HEK293T (cell line): ENCODE results near the gene MAFB.
A peak's percentile ranks its signal among the peaks of the same experiment; 100 is the strongest.

ENCODE experiments used
- CTCF ChIA-PET: fragments of 350-600 bp; formaldehyde crosslinking; extraction: SDS; loops from one replicate; lab custom pipeline; 2021; ENCODE audit warnings: antibody characterized with exemption, inconsistent platforms; lab: Yijun Ruan, JAX
- POLR2A ChIA-PET: fragments of 350-600 bp; formaldehyde crosslinking; extraction: SDS; loops from one replicate; lab custom pipeline; 2020; ENCODE audit warnings: antibody characterized with exemption, inconsistent platforms; lab: Yijun Ruan, JAX
- DNase-seq: peaks from one replicate; pipeline ENCODE4 v3.0.0; 2012; ENCODE audit warnings: mixed read lengths; ENCODE audit errors: extremely low spot score
- ARNT ChIP-seq: fragments of 450-650 bp; IDR thresholded peaks from 2 replicates; pipeline ENCODE4 v1.6.1; 2017; ENCODE audit warnings: mild to moderate bottlenecking
- BHLHE40 ChIP-seq: fragments of 450-650 bp; IDR thresholded peaks from 2 replicates; pipeline ENCODE4 v1.6.1; 2016; ENCODE audit warnings: mild to moderate bottlenecking, moderate library complexity, borderline replicate concordance
- CTBP1 ChIP-seq: fragments of 450-650 bp; IDR thresholded peaks from 2 replicates; pipeline ENCODE4 v1.6.1; 2016; ENCODE audit warnings: borderline replicate concordance
- ELF4 ChIP-seq: fragments of 450-650 bp; IDR thresholded peaks from 2 replicates; pipeline ENCODE4 v1.6.1; 2017; ENCODE audit warnings: antibody characterized with exemption
- FOXA1 ChIP-seq: fragments of 450-650 bp; IDR thresholded peaks from 2 replicates; pipeline ENCODE4 v1.6.1; 2016; ENCODE audit warnings: mild to moderate bottlenecking
- FOXK2 ChIP-seq: fragments of 450-650 bp; IDR thresholded peaks from 2 replicates; pipeline ENCODE4 v1.6.1; 2016; ENCODE audit warnings: mild to moderate bottlenecking
- FOXM1 ChIP-seq: fragments of 450-650 bp; IDR thresholded peaks from 2 replicates; pipeline ENCODE4 v1.6.1; 2017; ENCODE audit warnings: mild to moderate bottlenecking, borderline replicate concordance
- HDGF ChIP-seq: fragments of 450-650 bp; IDR thresholded peaks from 2 replicates; pipeline ENCODE4 v1.6.1; 2017; ENCODE audit warnings: antibody characterized with exemption, borderline replicate concordance
- L3MBTL2 ChIP-seq: fragments of 450-650 bp; conservative IDR thresholded peaks from 2 replicates; pipeline ENCODE4 v1.6.1; 2016; ENCODE audit warnings: mild to moderate bottlenecking
- LEF1 ChIP-seq: fragments of 450-650 bp; IDR thresholded peaks from 2 replicates; pipeline ENCODE4 v1.6.1; 2017; ENCODE audit warnings: mild to moderate bottlenecking, borderline replicate concordance
- NFRKB ChIP-seq: fragments of 450-650 bp; IDR thresholded peaks from 2 replicates; pipeline ENCODE4 v1.6.1; 2016; ENCODE audit warnings: mild to moderate bottlenecking, moderate library complexity
- PKNOX1 ChIP-seq: fragments of 450-650 bp; IDR thresholded peaks from 2 replicates; pipeline ENCODE4 v1.6.1; 2016
- SP1 ChIP-seq: fragments of 450-650 bp; IDR thresholded peaks from 2 replicates; pipeline ENCODE4 v1.6.1; 2017
- SUZ12 ChIP-seq: fragments of 450-650 bp; IDR thresholded peaks from 2 replicates; pipeline ENCODE4 v1.6.1; 2016; ENCODE audit warnings: mild to moderate bottlenecking
- TARDBP ChIP-seq: fragments of 450-650 bp; IDR thresholded peaks from 2 replicates; pipeline ENCODE4 v1.6.1; 2016
- ZNF384 ChIP-seq: fragments of 450-650 bp; IDR thresholded peaks from 2 replicates; pipeline ENCODE4 v1.6.1; 2016

Gene MAFB

GRCh38 chr20:40706977-40707582, 18.0 kb upstream of the MAFB start:
- ChIA-PET CTCF (interaction anchor here (0.7 to 1.8 kb wide), 5 partner anchors 12 to 239 kb away, joined by 3 to 5 read pairs (median 3); no protein-coding TSS in a partner anchor), POLR2A (interaction anchor here (1.4 kb wide), 1 partner anchor 18 kb away, joined by 4 read pairs; the partner anchor contains the start of gene MAFB)
- peak; percentile 49 for DNase-seq
- TF ChIP-seq CTBP1: no peak
- no peak for TF ChIP-seq ZNF384
- no peak for TF ChIP-seq TARDBP
- no peak for TF ChIP-seq ELF4
- TF ChIP-seq FOXM1: no peak
- no peak for TF ChIP-seq SP1
- no peak for TF ChIP-seq HDGF
- TF ChIP-seq L3MBTL2: no peak
- no peak for TF ChIP-seq SUZ12
- no peak for TF ChIP-seq FOXK2
- no peak for TF ChIP-seq PKNOX1
- TF ChIP-seq NFRKB: no peak
- TF ChIP-seq LEF1: no peak
- TF ChIP-seq FOXA1: no peak
- no peak for TF ChIP-seq ARNT
- no peak for TF ChIP-seq BHLHE40

- ChIA-PET POLR2A (interaction anchor here (1.4 kb wide), 1 partner anchor 16 kb away, joined by 4 read pairs; the partner anchor contains the start of gene MAFB), CTCF (interaction anchor here (1.8 to 1.9 kb wide), 2 partner anchors 16 to 240 kb away, joined by 5 to 7 read pairs; no protein-coding TSS in a partner anchor)
- no peak for DNase-seq
- no peak for TF ChIP-seq LEF1
- no peak for TF ChIP-seq L3MBTL2
- no peak for TF ChIP-seq FOXK2
- no peak for TF ChIP-seq TARDBP
- TF ChIP-seq CTBP1: no peak
- TF ChIP-seq FOXM1: no peak
- TF ChIP-seq ARNT: no peak
- no peak for TF ChIP-seq PKNOX1
- TF ChIP-seq SP1: no peak
- TF ChIP-seq HDGF: no peak
- no peak for TF ChIP-seq ZNF384
- no peak for TF ChIP-seq NFRKB
- TF ChIP-seq FOXA1: no peak
- no peak for TF ChIP-seq SUZ12
- TF ChIP-seq BHLHE40: no peak
These were observed 16.4 kb upstream of the MAFB start for GRCh38 chr20:40705413-40705812.

GRCh38 chr20:40704828-40705227, 15.8 kb upstream of the MAFB start:
- DNase-seq: no peak

GRCh38 chr20:40703975-40704530, 15.0 kb upstream of the MAFB start:
- TF ChIP-seq FOXM1 (no peak), CTBP1 (no peak), SUZ12 (no peak), PKNOX1 (peak; percentile 20; the same call in 1 of the 2 replicates)
- DNase-seq: no peak
- ChIA-PET CTCF (interaction anchor here (0.6 to 1.9 kb wide), 3 partner anchors 14 to 264 kb away, joined by 3 to 7 read pairs (median 3); no protein-coding TSS in a partner anchor), POLR2A (interaction anchor here (1.4 kb wide), 1 partner anchor 15 kb away, joined by 4 read pairs; the partner anchor contains the start of gene MAFB)

More at GRCh38 chr20:40704828-40705227, 15.8 kb upstream of the MAFB start:
- TF ChIP-seq SP1: no peak
- TF ChIP-seq FOXK2: no peak
- no peak for TF ChIP-seq HDGF
- ChIA-PET CTCF (interaction anchor here (0.6 to 1.9 kb wide), 3 partner anchors 15 to 1592 kb away, joined by 3 to 7 read pairs (median 3); no protein-coding TSS in a partner anchor), POLR2A (interaction anchor here (1.4 kb wide), 1 partner anchor 16 kb away, joined by 4 read pairs; the partner anchor contains the start of gene MAFB)

- no peak for DNase-seq
- ChIA-PET CTCF (no interaction called here), POLR2A (no interaction called here)
These were observed 13.5 kb upstream of the MAFB start for GRCh38 chr20:40702504-40702903.

GRCh38 chr20:40698744-40699143, 9.7 kb upstream of the MAFB start:
- DNase-seq: no peak
- TF ChIP-seq ZNF384 (no peak), FOXA1 (no peak), SUZ12 (no peak), NFRKB (no peak), L3MBTL2 (no peak), CTBP1 (no peak), BHLHE40 (no peak), TARDBP (no peak), ELF4 (no peak), ARNT (no peak), HDGF (no peak), LEF1 (no peak), PKNOX1 (no peak), SP1 (no peak)
- CTCF ChIA-PET: no interaction called here

More at GRCh38 chr20:40702504-40702903, 13.5 kb upstream of the MAFB start:
- no peak for TF ChIP-seq FOXM1
- no peak for TF ChIP-seq SUZ12
- no peak for TF ChIP-seq NFRKB
- no peak for TF ChIP-seq HDGF
- TF ChIP-seq BHLHE40: no peak
- TF ChIP-seq L3MBTL2: no peak

More at GRCh38 chr20:40698744-40699143, 9.7 kb upstream of the MAFB start:
- POLR2A ChIA-PET: no interaction called here
